Erythroblast (primary cell): ENCODE results near the gene NFIB.

ENCODE experiments used
- GATA1 ChIP-seq: IDR thresholded peaks from 2 replicates; pipeline ENCODE4 v1.6.1; 2011; ENCODE audit warnings: low read depth, mild to moderate bottlenecking, control low read depth, low read length, moderate library complexity
- POLR2A ChIP-seq: IDR thresholded peaks from 2 replicates; pipeline ENCODE4 v1.6.1; 2011; ENCODE audit warnings: mild to moderate bottlenecking, low read length

- TF ChIP-seq GATA1, result no peak
- no peak for TF ChIP-seq POLR2A
Measured at GRCh38 chr9:14215614-14216013, 98.3 kb downstream of the NFIB start.
